Measurements from ENCODE around the gene GREB1L.

The GREB1L gene

DNA sequence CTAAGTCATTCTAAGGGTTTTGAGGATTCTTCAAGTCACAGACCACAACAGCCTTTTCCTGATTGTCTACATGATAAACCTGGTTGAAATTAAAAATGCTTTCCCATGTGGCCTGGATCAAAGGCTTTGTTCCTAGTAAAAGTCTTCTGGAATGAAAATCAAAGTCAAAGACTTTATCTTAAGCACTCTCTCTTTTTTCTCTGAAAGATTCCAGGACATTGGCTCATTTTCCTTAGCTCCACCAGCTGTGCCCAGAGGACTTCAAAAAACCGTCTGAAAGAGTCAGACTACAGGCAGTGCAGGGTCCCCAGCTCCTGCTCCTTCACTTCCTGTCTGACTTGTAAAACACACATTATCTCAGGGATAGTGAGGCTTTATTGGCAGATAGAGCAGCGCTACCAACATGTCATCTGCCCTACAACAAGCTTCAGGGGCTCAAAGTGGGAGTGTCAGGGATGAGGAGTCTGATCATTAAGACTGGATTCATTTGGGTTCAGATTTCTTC lies 210.3 kb downstream of the GREB1L start:
- no peak for DNase-seq

DNA sequence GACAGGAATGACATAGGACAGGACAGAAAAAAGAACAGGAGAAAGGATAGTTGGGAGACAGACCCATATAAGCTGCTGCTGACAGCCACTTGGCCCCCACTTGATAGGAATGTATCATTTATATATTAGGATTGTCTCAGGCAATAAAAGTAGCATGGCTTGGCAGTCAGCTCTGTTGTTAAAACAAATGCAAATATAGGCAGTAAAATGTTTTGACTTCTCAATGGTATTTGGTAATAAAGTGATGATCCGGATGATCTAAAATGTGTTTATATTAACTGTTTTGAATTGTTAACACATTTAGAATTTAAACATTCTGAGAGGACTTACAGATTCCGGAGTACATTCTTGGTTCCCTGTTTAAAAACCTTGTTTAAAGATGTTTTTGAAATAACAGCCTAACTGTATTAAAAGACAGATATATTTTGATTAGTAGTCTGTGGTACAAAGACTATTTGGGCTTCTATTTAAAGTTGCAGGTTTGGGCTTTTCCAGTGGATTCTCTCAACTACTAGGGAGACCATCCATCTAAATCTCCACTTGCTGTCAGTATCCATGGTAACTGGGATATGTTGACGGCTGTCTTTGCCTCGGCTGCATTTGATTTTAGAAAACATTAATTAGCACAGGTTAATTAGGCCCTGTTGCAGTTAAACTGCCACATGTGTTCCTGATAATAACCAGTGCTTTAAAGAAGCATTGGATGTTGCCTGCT lies 210.9 kb downstream of the GREB1L start:
- DNase-seq: no peak

DNA sequence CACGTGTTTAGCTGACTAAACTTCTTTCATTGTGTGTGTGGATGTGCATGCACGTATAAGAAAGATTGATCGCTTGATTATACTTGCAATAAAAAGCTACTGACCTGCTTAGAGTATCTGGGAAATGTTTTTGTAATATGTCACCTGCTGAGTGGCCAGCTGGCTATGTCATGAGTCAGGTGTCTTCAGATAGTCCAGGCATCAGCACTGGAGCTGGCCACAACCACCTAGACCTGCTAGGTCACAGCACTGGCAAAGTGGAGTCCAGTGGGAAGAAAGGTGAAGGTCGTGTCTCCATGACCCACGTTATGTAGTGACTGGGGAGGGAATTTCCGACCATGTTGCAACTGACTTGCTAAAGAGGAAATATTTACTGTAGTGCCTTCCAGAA lies 211.5 kb downstream of the GREB1L start:
- no peak for DNase-seq

DNA sequence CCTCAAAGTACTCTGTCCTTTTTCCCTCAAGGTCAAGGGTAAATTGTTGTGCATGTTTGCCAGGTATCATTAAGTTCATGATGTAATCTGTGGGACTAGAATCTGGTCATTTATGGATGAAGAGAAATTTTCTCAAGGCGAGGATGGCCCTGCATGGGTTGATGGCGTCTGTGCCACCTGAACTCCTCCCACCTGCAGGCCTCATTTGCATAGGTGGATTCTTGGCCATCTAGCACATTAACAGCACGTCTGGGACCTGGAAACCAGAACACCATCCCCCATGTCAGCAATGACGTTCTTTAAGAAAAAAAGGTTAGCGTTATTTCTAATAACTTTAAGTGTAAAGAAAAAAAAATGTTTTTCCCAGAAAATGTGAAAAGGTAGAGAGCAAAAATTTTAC lies 212.7 kb downstream of the GREB1L start:
- no peak for DNase-seq

- DNase-seq: no peak
Observed at GRCh38 chr18:21456428-21457178, 214.6 kb downstream of the GREB1L start.

DNA sequence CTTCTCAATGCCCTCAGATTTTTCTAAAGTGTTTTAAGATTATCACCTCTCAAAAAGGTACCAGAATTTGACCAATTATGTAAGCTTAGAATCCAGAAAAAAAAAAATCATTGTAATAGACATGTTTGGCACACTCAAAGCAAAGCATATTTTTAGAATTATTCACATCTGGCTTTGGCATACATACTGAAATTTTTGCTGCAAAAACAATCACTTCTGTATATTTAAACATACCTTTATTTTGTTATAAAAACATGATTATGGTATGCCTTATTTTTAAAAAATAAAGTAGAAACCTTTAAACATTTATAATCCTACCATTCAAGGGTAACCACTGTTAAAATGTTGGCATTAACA lies 215.1 kb downstream of the GREB1L start:
- no peak for DNase-seq

GRCh38 chr18:21458310-21458709 lies 216.3 kb downstream of the GREB1L start:
- no peak for DNase-seq

DNA sequence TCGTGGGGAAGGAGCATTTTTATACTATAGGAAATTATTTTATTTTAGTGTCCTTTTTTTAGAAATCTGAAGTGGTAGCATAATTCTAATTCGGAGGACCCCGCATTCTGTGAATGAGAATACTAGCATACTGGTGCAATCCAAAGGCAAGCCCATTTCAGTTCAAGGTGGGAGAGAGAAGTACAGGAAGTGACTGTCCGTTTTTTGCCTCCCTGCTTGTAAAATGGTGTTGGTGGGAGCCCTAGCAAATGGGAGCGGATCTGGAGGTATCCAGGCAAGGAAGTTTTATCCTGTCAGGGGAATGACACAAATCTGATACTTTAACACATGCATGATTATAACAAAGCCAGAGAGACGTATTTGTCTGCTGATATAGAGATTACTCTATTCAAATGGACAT lies 216.8 kb downstream of the GREB1L start:
- DNase-seq: no peak

- DNase-seq: no peak
Observed at GRCh38 chr18:21459706-21460286, 217.8 kb downstream of the GREB1L start.

DNA sequence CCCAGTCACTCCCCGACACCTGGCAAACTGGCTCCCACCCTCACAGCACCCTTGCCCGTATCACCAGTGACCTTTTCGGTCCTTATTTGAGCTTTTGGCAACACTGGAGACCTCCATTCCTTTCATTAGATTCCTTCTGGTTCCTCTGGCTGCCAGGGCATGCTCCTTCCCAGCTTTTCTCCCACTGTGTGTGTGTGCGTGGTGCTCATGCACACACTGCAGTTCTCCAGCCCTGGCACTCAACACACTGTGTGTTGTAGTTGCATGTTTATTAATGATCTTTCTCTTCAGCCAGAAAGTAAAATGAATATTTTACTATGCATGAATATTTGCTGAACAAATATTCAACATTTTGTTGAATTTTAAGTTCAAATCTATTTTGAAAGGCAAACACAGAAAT lies 219.4 kb downstream of the GREB1L start:
- no peak for DNase-seq

GRCh38 chr18:21463718-21464117 lies 221.7 kb downstream of the GREB1L start:
- DNase-seq: no peak

GRCh38 chr18:21468514-21469164 lies 226.6 kb downstream of the GREB1L start:
- DNase-seq: no peak

DNA sequence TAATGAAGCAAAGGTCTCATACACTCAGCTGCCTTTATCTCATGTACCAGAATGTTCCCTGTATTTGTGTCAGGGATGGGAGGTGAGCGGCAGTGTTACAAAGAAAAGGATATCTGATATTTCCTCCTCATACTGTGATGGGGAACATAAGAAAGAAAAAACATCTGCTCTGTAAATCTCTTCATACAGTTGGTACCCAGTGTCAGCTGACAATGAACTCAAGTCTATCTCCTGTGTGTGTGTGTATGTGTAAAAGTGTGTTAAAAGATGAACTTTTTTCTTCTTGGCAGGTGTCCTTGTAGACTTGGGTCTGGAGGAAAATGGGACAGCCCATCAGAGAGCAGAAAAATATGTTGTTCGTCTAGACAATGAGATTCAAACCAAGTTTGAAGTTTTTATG lies 230.7 kb downstream of the GREB1L start:
- no peak for DNase-seq

DNA sequence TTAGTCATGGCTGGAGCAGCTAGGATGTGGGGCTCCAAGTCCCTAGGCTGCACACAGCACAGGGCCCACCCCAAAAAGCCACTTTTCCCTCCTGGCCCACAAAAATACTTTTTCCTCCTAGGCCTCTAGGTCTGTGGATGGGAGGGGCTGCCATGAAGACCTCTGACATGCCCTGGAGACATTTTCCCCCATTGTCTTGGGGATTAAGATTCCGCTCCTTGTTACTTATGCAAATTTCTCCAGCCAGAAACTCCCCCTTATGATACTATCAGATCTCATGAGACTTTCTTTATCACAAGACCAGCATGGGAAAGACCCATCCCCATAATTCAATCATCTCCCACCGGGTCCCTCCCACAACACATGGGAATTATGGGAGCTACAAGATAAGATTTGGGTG lies 232.6 kb downstream of the GREB1L start:
- no peak for DNase-seq

DNA sequence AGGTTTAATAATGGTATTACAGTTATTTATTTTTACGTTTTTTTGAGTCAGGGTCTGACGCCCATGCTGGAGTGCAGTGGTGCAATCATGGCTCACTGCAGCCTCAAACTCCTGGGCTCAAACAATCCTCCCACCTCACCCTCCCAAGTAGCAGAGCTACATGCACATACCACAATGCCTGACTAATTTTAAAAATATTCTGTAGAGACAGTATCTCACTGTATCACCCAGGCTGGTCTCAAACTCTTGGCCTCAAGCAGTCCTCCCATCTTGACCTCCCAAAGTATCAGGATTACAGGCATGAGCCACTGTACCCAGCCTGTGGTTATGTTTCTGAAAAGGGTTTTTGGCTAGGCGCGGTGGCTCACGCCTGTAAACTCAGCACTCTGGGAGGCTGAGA lies 237.7 kb downstream of the GREB1L start:
- DNase-seq: no peak

DNA sequence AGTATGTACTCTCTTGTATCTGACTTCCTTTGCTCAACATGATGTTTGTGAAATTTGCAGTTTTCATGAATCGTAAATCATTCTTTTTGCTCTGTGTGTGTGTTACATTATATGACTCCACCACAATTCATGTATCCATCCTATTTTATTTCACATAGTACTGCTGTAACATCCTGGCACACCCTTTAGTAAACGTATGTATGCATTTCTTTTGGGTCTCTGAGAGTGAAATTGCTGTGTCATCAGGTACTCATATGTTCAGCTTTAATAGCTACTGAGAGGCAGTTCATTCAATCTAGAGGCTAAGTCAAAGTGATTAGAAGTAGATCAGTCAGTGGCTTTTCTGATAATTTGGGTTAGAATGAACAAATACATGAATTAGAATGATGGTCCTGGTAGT lies 239.7 kb downstream of the GREB1L start:
- DNase-seq: no peak

DNA sequence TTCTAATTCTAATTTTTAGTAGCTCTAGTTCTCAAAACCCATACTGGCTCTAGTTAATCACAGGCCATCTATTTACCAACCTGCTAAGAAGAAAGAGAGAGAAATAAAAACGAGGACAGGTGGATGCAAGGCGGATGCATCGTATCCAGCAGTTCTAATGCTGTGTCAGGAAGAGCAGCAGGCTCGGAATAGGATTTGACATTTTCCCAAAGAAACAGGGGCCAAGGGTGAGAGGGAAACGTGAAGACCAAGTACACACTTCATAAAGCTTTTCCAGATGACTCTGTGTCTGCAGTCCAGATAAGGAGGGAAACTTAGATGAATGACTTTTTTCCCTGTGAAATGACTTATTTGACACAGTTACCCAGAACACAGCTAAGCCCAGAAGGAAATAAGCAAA lies 241.0 kb downstream of the GREB1L start:
- no peak for DNase-seq

DNA sequence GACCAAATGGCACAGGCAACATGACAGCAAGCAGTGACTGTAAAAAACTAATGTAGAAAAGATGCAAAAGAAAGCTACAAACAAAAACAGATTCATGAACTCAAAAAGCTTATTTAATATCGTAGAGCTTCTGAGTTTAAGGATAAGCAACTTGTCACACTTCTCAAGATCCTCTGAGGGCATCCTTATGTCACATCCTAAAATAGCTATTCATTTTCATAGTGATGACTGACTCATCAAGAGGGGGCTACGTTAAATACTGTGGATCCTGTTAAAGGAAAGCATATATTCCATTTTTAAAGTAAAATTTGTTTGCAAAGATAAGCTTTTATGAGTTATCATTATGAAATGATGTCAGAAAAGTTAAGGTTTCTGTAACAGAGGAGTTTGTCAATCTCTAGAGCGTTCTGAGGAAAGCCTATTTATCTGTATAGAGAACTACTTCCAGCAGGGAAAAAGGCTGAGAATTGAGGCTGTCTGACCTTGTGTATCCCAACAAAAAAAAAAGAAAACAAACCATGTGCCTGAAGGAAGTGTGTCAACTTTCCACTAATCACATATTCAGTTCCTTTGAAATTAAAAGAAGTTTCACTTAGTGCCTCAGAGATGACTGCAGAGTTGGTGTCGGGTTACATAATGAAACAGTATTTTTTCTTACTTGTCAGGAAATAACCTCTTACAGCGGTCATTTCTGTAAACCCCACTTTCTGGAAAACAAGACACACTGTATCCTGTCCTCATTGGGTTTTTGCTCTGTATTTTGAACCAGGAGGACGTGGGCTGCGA lies 243.0 kb downstream of the GREB1L start:
- no peak for DNase-seq

DNA sequence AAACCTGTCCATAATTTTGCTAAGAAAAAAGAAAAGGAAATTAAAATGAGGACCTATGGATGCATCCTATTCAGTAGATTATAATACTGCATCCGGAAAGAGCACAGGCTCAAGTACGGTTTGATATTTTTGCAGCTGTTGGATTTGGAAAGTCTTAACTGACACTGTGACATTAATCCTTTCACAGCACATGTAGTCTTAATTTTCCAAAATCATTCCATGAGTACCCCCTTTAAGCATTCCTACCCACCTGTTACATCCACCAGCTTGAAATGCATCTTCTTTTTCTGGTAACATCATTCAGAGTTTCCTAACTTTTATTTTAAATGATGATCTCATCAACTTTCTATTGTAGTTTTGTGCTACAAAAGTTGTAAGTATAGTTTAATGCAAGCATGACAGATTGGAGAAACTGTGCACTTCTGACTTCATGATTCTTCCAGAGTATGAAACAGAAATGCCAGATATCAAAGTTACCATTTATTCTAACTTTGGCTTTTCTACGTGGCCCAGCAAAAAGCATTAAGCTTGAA lies 244.9 kb downstream of the GREB1L start:
- DNase-seq: no peak

- DNase-seq: no peak
Observed at GRCh38 chr18:21489119-21489750, 247.2 kb downstream of the GREB1L start.

- no peak for DNase-seq
Observed at GRCh38 chr18:21489919-21490495, 248.0 kb downstream of the GREB1L start.

DNA sequence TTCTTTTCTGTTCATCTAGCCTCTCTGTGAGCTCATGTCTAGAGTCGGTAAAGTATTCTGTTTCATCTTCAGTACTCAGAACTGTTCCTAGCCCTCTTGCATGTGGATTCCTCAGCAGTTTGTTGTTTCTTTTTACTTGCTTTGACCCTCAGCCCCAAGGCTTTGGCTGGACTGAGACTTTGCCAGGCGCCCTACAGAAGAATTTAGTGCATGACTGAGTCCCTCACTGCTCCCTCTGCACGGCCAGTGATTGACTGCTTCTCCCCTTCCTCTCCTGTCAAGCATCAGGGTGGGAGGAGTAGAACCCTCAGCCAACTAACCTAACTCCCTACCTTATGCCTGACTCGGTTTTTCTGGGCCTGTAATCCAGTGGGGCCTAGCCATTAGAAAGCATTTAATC lies 248.7 kb downstream of the GREB1L start:
- no peak for DNase-seq

Measured in activated effector memory CD4-positive, alpha-beta T cell treated with Interleukin-2 at 50 U/mL for 16 hours (primary cell).